SW 1271 (cell line): Measurements from ENCODE around the gene EEPD1.

Experiments used
- DNase-seq, 2 experiments: peaks; one replicate each; lab custom pipeline; 2025; lab: John Stamatoyannopoulos, UW

Gene EEPD1

GRCh38 chr7:36300696-36301350, 147.8 kb downstream of the EEPD1 start:
- no peak for DNase-seq

- DNase-seq = no peak
Measured at GRCh38 chr7:36301914-36302771, 149.1 kb downstream of the EEPD1 start.

GRCh38 chr7:36303202-36304098, 150.4 kb downstream of the EEPD1 start:
- peak in 1 of 2 experiments; percentile 59 for DNase-seq

GRCh38 chr7:36304099-36304425, 151.0 kb downstream of the EEPD1 start:
- no peak for DNase-seq

- no peak for DNase-seq
Measured at GRCh38 chr7:36305226-36305625, 152.2 kb downstream of the EEPD1 start.

- DNase-seq = no peak
Measured at GRCh38 chr7:36305648-36306047, 152.6 kb downstream of the EEPD1 start.

GRCh38 chr7:36306222-36306621, 153.2 kb downstream of the EEPD1 start:
- no peak for DNase-seq

GRCh38 chr7:36306722-36307121, 153.7 kb downstream of the EEPD1 start:
- DNase-seq = no peak

- no peak for DNase-seq
Measured at GRCh38 chr7:36308031-36308430, 155.0 kb downstream of the EEPD1 start.

- DNase-seq = no peak
Measured at GRCh38 chr7:36309301-36309700, 156.2 kb downstream of the EEPD1 start.

GRCh38 chr7:36309716-36310115, 156.7 kb downstream of the EEPD1 start:
- no peak for DNase-seq

GRCh38 chr7:36310897-36311296, 157.8 kb downstream of the EEPD1 start:
- DNase-seq = no peak

- no peak for DNase-seq
Measured at GRCh38 chr7:36311539-36311938, 158.5 kb downstream of the EEPD1 start.

GRCh38 chr7:36312064-36312914, 159.2 kb downstream of the EEPD1 start:
- no peak for DNase-seq

- DNase-seq = no peak
Measured at GRCh38 chr7:36312915-36313334, 159.9 kb downstream of the EEPD1 start.

GRCh38 chr7:36313607-36314006, 160.6 kb downstream of the EEPD1 start:
- DNase-seq = no peak

GRCh38 chr7:36314491-36314890, 161.4 kb downstream of the EEPD1 start:
- no peak for DNase-seq

- no peak for DNase-seq
Measured at GRCh38 chr7:36315309-36315944, 162.4 kb downstream of the EEPD1 start.

- no peak for DNase-seq
Measured at GRCh38 chr7:36316319-36316718, 163.3 kb downstream of the EEPD1 start.

GRCh38 chr7:36317276-36317675, 164.2 kb downstream of the EEPD1 start:
- no peak for DNase-seq

- DNase-seq = no peak
Measured at GRCh38 chr7:36318116-36318515, 165.1 kb downstream of the EEPD1 start.
